Prostate gland (tissue), 2 donors: Measurements from ENCODE around the gene TRAF3IP1.

ENCODE experiments used
- CTCF ChIP-seq, 4 experiments: fragments of 200-600 bp in 2 of 4; fragments of 450-650 bp in 2 of 4; sonication (generic) in 2 of 4; IDR thresholded peaks; 1 replicate in 3 of 4; 2 replicates in 1 of 4; pipeline ENCODE4 v1.5.1; 2016 to 2019; ENCODE audit warnings: antibody characterized with exemption in 4 of 4, mild to moderate bottlenecking in 2 of 4, moderate library complexity in 2 of 4
- POLR2A ChIP-seq: fragments of 450-650 bp; IDR thresholded peaks from one replicate; pipeline ENCODE4 v1.6.1; 2016; ENCODE audit warnings: antibody characterized with exemption, mild to moderate bottlenecking
- POLR2AphosphoS5 ChIP-seq: sonication (generic); formaldehyde crosslinking; IDR thresholded peaks from one replicate; pipeline ENCODE4 v1.6.1; 2017; ENCODE audit warnings: antibody characterized with exemption

- TF ChIP-seq CTCF (IDR thresholded peaks at IDR 0.05): no peak
- no peak for TF ChIP-seq POLR2A
- no peak for TF ChIP-seq POLR2AphosphoS5
Observed at GRCh38 chr2:238334885-238335284, 14.6 kb downstream of the TRAF3IP1 start.
